ENCODE measurements around the gene ZNF592.

DNA sequence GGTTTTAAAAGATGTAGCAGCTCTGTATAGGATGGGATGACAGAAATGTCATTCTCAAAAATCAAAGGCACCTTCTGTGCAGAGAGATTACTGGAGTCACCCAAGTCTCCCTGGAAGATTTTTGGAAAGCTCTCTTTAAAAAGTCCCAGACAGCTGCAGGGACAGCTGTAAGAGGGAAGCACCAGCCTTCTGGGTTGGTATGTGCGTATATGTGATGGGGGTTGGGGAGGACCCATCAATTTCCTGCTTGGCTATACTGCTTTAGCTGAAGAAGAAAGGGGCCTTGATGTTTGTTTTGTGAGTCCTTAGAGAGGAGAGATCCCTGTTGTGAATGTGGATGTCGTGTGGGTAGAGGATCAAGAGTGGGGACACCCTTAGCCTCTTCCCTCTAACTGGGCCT, 27.0 kb upstream of the ZNF592 start:
- TF ChIP-seq, protein P1, sequence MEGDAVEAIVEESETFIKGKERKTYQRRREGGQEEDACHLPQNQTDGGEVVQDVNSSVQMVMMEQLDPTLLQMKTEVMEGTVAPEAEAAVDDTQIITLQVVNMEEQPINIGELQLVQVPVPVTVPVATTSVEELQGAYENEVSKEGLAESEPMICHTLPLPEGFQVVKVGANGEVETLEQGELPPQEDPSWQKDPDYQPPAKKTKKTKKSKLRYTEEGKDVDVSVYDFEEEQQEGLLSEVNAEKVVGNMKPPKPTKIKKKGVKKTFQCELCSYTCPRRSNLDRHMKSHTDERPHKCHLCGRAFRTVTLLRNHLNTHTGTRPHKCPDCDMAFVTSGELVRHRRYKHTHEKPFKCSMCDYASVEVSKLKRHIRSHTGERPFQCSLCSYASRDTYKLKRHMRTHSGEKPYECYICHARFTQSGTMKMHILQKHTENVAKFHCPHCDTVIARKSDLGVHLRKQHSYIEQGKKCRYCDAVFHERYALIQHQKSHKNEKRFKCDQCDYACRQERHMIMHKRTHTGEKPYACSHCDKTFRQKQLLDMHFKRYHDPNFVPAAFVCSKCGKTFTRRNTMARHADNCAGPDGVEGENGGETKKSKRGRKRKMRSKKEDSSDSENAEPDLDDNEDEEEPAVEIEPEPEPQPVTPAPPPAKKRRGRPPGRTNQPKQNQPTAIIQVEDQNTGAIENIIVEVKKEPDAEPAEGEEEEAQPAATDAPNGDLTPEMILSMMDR (IDR thresholded peaks at IDR 0.05) = no peak
- TF ChIP-seq SREBF2 (IDR thresholded peaks at IDR 0.05) = no peak
- no peak for TF ChIP-seq NFE2L2 (conservative IDR thresholded peaks at IDR 0.05; ENCODE audit: low read length)
- no peak for TF ChIP-seq CHD2 (IDR thresholded peaks at IDR 0.05; ENCODE audit: low read length, partially characterized antibody)
- TF ChIP-seq POLR2A (IDR thresholded peaks at IDR 0.05; ENCODE audit: low read length) = no peak
- TF ChIP-seq, protein P2, sequence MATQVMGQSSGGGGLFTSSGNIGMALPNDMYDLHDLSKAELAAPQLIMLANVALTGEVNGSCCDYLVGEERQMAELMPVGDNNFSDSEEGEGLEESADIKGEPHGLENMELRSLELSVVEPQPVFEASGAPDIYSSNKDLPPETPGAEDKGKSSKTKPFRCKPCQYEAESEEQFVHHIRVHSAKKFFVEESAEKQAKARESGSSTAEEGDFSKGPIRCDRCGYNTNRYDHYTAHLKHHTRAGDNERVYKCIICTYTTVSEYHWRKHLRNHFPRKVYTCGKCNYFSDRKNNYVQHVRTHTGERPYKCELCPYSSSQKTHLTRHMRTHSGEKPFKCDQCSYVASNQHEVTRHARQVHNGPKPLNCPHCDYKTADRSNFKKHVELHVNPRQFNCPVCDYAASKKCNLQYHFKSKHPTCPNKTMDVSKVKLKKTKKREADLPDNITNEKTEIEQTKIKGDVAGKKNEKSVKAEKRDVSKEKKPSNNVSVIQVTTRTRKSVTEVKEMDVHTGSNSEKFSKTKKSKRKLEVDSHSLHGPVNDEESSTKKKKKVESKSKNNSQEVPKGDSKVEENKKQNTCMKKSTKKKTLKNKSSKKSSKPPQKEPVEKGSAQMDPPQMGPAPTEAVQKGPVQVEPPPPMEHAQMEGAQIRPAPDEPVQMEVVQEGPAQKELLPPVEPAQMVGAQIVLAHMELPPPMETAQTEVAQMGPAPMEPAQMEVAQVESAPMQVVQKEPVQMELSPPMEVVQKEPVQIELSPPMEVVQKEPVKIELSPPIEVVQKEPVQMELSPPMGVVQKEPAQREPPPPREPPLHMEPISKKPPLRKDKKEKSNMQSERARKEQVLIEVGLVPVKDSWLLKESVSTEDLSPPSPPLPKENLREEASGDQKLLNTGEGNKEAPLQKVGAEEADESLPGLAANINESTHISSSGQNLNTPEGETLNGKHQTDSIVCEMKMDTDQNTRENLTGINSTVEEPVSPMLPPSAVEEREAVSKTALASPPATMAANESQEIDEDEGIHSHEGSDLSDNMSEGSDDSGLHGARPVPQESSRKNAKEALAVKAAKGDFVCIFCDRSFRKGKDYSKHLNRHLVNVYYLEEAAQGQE (IDR thresholded peaks at IDR 0.05) = no peak
- no peak for TF ChIP-seq EP300 (IDR thresholded peaks at IDR 0.05)
- no peak for TF ChIP-seq EHF (CRISPR knock-in tag; IDR thresholded peaks at IDR 0.05)
- no peak for TF ChIP-seq JUN (IDR thresholded peaks at IDR 0.05)
- TF ChIP-seq, protein P3, sequence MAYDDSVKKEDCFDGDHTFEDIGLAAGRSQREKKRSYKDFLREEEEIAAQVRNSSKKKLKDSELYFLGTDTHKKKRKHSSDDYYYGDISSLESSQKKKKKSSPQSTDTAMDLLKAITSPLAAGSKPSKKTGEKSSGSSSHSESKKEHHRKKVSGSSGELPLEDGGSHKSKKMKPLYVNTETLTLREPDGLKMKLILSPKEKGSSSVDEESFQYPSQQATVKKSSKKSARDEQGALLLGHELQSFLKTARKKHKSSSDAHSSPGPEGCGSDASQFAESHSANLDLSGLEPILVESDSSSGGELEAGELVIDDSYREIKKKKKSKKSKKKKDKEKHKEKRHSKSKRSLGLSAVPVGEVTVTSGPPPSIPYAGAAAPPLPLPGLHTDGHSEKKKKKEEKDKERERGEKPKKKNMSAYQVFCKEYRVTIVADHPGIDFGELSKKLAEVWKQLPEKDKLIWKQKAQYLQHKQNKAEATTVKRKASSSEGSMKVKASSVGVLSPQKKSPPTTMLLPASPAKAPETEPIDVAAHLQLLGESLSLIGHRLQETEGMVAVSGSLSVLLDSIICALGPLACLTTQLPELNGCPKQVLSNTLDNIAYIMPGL (CRISPR knock-in tag; IDR thresholded peaks at IDR 0.05; ENCODE audit: borderline replicate concordance) = no peak
- TF ChIP-seq, protein P4, sequence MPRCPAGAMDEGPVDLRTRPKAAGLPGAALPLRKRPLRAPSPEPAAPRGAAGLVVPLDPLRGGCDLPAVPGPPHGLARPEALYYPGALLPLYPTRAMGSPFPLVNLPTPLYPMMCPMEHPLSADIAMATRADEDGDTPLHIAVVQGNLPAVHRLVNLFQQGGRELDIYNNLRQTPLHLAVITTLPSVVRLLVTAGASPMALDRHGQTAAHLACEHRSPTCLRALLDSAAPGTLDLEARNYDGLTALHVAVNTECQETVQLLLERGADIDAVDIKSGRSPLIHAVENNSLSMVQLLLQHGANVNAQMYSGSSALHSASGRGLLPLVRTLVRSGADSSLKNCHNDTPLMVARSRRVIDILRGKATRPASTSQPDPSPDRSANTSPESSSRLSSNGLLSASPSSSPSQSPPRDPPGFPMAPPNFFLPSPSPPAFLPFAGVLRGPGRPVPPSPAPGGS (IDR thresholded peaks at IDR 0.05) = no peak
- no peak for TF ChIP-seq MAZ (IDR thresholded peaks at IDR 0.05; ENCODE audit: borderline replicate concordance, low read depth, low read length)
- no peak for TF ChIP-seq KDM1A (IDR thresholded peaks at IDR 0.05; ENCODE audit: low read depth)
- TF ChIP-seq, protein P5, sequence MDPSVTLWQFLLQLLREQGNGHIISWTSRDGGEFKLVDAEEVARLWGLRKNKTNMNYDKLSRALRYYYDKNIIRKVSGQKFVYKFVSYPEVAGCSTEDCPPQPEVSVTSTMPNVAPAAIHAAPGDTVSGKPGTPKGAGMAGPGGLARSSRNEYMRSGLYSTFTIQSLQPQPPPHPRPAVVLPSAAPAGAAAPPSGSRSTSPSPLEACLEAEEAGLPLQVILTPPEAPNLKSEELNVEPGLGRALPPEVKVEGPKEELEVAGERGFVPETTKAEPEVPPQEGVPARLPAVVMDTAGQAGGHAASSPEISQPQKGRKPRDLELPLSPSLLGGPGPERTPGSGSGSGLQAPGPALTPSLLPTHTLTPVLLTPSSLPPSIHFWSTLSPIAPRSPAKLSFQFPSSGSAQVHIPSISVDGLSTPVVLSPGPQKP (IDR thresholded peaks at IDR 0.05; ENCODE audit: low read depth, low read length) = no peak
